Fibroblast of mammary gland (primary cell): Measurements from ENCODE around the gene CMTM8.

Experiments used
- DNase-seq: peaks from one replicate; pipeline ENCODE4 v3.0.0-alpha.2; 2010; ENCODE audit warnings: low read depth
- H3K4me3 ChIP-seq: 2 replicates; pipeline ENCODE4 v1.5.1; 2011; ENCODE audit warnings: low read depth, mild to moderate bottlenecking, low read length, moderate library complexity; ENCODE audit not compliant: control insufficient read depth
- TF ChIP-seq, protein P1 (sequence below): conservative IDR thresholded peaks from 2 replicates; pipeline ENCODE4 v1.5.1; 2011; ENCODE audit warnings: low read depth, low read length, inconsistent platforms; ENCODE audit not compliant: control insufficient read depth, insufficient read depth

The CMTM8 gene

DNA sequence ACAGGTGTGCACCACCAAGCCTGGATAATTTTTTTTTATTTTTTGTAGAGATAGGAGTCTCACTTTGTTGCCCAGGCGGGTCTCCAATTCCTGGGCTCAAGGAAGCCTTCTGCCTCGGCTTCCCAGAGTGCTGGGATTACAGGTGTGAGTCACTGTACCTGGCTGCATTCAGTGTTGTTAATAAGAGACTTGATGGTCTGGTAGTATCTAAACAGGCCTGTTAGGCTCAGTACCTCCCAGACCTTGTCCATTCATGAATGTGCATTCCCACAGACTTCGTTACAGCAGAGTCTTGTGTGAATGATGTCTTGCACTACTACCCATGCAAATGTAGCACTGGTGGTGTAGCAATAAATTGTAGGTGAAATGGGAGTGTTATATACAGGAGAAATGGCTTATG is 17.7 kb downstream of the CMTM8 start:
- DNase-seq, result no peak
- H3K4me3 ChIP-seq, result no peak overlapping the region
- TF ChIP-seq, protein P1, sequence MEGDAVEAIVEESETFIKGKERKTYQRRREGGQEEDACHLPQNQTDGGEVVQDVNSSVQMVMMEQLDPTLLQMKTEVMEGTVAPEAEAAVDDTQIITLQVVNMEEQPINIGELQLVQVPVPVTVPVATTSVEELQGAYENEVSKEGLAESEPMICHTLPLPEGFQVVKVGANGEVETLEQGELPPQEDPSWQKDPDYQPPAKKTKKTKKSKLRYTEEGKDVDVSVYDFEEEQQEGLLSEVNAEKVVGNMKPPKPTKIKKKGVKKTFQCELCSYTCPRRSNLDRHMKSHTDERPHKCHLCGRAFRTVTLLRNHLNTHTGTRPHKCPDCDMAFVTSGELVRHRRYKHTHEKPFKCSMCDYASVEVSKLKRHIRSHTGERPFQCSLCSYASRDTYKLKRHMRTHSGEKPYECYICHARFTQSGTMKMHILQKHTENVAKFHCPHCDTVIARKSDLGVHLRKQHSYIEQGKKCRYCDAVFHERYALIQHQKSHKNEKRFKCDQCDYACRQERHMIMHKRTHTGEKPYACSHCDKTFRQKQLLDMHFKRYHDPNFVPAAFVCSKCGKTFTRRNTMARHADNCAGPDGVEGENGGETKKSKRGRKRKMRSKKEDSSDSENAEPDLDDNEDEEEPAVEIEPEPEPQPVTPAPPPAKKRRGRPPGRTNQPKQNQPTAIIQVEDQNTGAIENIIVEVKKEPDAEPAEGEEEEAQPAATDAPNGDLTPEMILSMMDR, result no peak

DNA sequence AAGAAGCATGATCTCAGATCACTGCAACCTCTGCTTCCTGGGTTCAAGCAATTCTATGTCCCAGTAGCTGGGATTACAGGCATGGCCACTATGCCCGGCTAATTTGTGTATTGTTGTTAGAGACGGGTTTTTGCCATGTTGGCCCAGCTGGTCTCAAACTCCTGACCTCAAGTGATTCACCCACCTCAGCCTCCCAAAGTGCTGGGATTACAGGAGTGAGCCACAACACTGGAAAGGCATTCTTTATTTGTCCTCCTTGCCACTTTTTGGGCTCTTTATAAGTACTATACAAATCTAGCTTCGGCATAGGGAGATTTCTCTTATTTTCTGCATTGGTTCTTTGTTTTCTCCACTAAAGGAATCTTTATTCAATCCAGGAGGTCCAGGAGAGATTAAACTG is 18.6 kb downstream of the CMTM8 start:
- TF ChIP-seq, protein P1, result no peak
- DNase-seq, result no peak
- no peak overlapping the region for H3K4me3 ChIP-seq

DNA sequence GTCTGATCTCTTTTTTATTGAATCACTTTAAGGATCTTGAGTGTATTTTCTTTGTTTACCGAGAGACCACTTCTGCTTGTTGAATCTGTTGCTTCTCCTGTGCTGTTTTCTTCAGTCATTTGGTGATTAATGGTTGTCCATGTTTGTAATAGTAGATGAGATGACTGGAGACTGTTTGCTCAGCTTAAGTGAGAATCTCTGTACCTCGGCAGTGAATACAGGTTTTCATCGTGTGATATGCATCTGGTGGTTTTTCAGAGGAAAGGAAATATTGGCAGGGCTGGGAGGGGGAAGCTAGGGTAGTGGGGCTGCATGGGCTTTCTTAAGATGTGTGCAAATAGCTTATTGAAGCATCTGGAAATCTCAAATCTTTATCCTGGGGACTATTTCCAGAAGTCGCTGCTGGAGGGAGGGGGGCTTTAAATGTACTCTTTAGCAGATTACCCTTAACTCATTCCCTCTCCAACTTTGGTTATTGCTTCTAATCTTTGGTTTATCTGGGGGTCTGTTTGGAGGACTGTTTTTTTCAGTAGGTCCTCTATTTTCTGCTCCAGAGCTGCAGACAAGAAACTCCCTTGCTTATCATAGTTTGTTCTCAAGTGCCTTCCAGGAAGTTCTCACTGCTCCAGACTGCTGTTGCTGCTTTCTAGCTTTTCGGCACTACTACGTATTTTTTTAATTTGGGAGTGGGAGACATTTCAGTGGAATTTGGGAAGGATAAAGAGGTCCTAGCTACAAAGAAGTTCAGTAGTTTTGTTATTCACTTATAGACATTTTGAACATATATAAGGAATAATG is 19.4 kb downstream of the CMTM8 start:
- no peak overlapping the region for H3K4me3 ChIP-seq
- DNase-seq, result no peak
- TF ChIP-seq, protein P1, result no peak

DNA sequence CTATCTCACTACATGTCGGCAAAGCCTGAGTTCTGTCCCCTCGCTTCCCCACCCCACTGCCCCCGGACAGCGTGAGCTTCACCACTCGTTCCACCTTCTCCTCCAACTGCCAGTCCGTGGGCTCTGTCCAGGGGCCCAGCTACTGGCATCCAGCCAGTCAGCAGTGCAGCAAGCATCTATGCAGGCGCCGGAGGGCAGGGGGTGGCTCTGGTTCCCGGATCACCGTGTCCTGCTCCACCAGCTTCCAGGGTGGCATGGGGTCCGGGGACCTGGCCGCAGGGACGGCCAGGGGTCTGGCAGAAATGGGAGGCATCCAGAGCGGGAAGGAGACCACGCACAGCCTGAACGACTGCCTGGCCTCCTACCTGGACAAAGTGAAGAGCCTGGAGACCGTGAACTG is 20.4 kb downstream of the CMTM8 start:
- no peak for DNase-seq
- TF ChIP-seq, protein P1, result no peak
- no peak overlapping the region for H3K4me3 ChIP-seq

DNA sequence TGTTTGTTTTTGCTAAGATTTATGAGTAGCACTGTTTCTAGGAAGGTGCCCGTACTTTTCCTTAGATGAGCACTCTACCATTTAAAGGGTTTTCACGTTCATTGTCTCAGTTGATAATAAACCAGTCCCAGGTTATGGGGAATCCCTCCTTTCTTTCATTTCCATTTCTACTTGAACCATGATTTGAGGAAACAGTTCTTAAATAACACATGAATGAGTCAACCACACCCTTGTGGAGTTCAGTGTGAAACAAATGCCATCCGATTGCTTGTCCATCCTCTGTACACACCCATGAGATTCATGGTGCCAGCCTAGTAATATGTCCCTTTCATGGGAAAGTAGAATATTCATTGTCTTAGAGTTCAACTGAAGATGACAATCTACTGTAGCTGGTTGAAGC is 23.1 kb downstream of the CMTM8 start:
- no peak for DNase-seq
- TF ChIP-seq, protein P1, result no peak
- H3K4me3 ChIP-seq, result no peak overlapping the region

DNA sequence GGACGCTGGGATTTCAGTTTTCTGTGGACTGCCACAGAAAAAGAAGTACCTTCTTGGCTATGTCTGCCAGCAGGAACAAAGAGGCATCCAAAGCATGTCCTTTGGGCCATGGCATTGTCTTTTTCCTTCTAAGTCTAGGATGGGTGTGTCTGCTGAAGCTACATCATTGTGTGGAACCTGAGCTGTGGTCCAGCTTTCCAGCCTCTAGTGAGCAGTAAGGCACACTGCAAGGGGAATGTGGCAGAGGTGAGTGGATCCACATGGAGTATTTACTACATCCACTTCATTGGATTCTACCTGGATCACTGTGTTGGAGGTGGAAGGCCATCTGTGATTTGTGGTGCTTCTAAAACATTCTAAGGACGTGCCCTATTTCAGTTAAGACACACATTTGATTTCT is 23.7 kb downstream of the CMTM8 start:
- DNase-seq, result no peak
- TF ChIP-seq, protein P1, result no peak
- H3K4me3 ChIP-seq, result no peak overlapping the region

DNA sequence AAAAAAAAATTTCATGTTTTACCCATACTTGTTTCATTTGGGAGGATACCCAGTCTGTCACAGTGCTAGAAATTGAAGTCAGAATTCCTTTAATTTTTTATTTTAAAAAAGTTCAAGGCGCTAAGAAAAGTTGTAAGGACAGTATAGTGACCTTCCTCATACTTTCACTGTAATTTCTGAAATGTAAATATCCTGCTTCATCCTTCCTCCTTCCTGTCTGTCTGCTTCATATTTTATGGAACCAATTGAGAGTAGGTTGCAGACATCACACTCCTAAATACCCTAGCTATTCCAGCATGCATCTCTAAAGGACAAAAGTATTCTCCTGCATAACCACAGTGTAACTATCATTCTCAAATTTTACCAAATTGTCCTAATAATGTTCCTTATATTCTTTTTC is 35.8 kb downstream of the CMTM8 start:
- no peak for DNase-seq
- H3K4me3 ChIP-seq, result no peak overlapping the region
- TF ChIP-seq, protein P1, result no peak
